HCT116 (cell line): ENCODE results near the gene RUNDC3A. TPM values are rescaled to one million over a fixed set of nuclear protein-coding genes. Genes with fewer than 3 reads are reported as not detected.
A peak's percentile ranks its signal among the peaks of the same experiment; 100 is the strongest.

Experiments
- ATAC-seq: fragments of 200-7000 bp; cut with Tn5 transposase; 2 replicates; pipeline ENCODE4 v1.9.1; 2020; ENCODE audit warnings: mild to moderate bottlenecking, moderate library complexity
- BruUV-seq: library from RNA; stranded (reverse); fragments of 400-500 nt; replicated peaks from 2 replicates; lab custom pipeline; 2021; lab: Mats Ljungman, UMichigan
- CTCF ChIA-PET: fragments of 300-600 bp; sonication (Branson Sonifier 250); formaldehyde crosslinking; loops from one replicate; lab custom pipeline; 2021; ENCODE audit warnings: antibody characterized with exemption; lab: Charles Lee
- POLR2A ChIA-PET: fragments of 300-600, 350-600 bp; sonication (Branson Sonifier 250); formaldehyde crosslinking; loops from one replicate; lab custom pipeline; 2021; ENCODE audit warnings: antibody characterized with exemption; lab: Charles Lee
- RAD21 ChIA-PET, 2 experiments: fragments of 300-600 bp; sonication (Branson Sonifier 250); formaldehyde crosslinking; loops; one replicate each; lab custom pipeline; 2023; ENCODE audit warnings: low total read pairs in 2 of 2; ENCODE audit not compliant: uncharacterized antibody in 2 of 2, unreplicated experiment in 2 of 2, low non-redundant PET in 1 of 2; lab: Charles Lee
- DNase-seq: peaks from one replicate; pipeline ENCODE4 v3.0.0-alpha.2; 2010; ENCODE audit warnings: low read depth, low spot score
- H2AFZ ChIP-seq: fragments of 200-600 bp; shearing (Covaris generic), sonication (generic); 2 replicates; pipeline ENCODE4 v1.6.1; 2017; ENCODE audit warnings: low read depth, mixed run types, mixed read lengths, antibody characterized with exemption, low read length; ENCODE audit not compliant: poor library complexity, severe bottlenecking
- H3K27ac ChIP-seq: 2 replicates; pipeline ENCODE4 v1.5.1; 2012; ENCODE audit warnings: low read depth, low read length
- H3K27me3 ChIP-seq: fragments of 200-600 bp; sonication (generic); 2 replicates; pipeline ENCODE4 v1.6.1; 2016; ENCODE audit warnings: mixed run types, low read length, mixed read lengths; ENCODE audit not compliant: insufficient read depth
- H3K36me3 ChIP-seq, 2 experiments: fragments of 200-500 bp in 1 of 2; fragments of 200-600 bp in 1 of 2; sonication (Bioruptor generic) in 1 of 2; sonication (generic) in 1 of 2; 2 replicates each; pipeline versions ENCODE4 v1.5.1 to v1.6.1; 2014 to 2016; ENCODE audit warnings: low read length in 2 of 2, inconsistent platforms in 1 of 2, mixed read lengths in 1 of 2, mixed run types in 1 of 2; ENCODE audit not compliant: insufficient read depth in 2 of 2, control insufficient read depth in 1 of 2
- H3K4me1 ChIP-seq, 2 experiments: fragments of 200-600 bp in 1 of 2; sonication (generic) in 1 of 2; 2 replicates each; pipeline versions ENCODE4 v1.5.1 to v1.6.1; 2012 to 2017; ENCODE audit warnings: low read length in 2 of 2, inconsistent platforms in 1 of 2, mild to moderate bottlenecking in 1 of 2, mixed read lengths in 1 of 2, mixed run types in 1 of 2, moderate library complexity in 1 of 2; ENCODE audit not compliant: insufficient read depth in 2 of 2, control insufficient read depth in 1 of 2
- H3K4me2 ChIP-seq: fragments of 200-600 bp; sonication (generic); 2 replicates; pipeline ENCODE4 v1.6.1; 2017; ENCODE audit warnings: mixed run types, low read length, mixed read lengths
- H3K4me3 ChIP-seq, 2 experiments: fragments of 200-600 bp in 1 of 2; sonication (generic) in 1 of 2; replicated peaks in 1 of 2; 2 replicates each; pipeline ENCODE4 v1.5.1; 2011 to 2016; ENCODE audit warnings: low read length in 2 of 2, control low read depth in 1 of 2, low read depth in 1 of 2, mild to moderate bottlenecking in 1 of 2, mixed read lengths in 1 of 2, mixed run types in 1 of 2
- H3K79me2 ChIP-seq: fragments of 200-600 bp; sonication (generic); 2 replicates; pipeline ENCODE4 v1.6.1; 2017; ENCODE audit warnings: mild to moderate bottlenecking, mixed run types, low read length, moderate library complexity, mixed read lengths; ENCODE audit not compliant: insufficient read depth
- H3K9ac ChIP-seq: fragments of 200-600 bp; sonication (generic); 2 replicates; pipeline ENCODE4 v1.6.1; 2016; ENCODE audit warnings: low read length, mixed read lengths
- H3K9me2 ChIP-seq: fragments of 200-600 bp; sonication (generic), shearing (Covaris generic); 2 replicates; pipeline ENCODE4 v1.6.1; 2017; ENCODE audit warnings: mixed run types, mild to moderate bottlenecking, moderate library complexity; ENCODE audit not compliant: insufficient read depth
- H3K9me3 ChIP-seq, 2 experiments: fragments of 200-500 bp in 1 of 2; fragments of 200-600 bp in 1 of 2; sonication (Bioruptor generic) in 1 of 2; sonication (generic) in 1 of 2; 2 replicates each; pipeline ENCODE4 v1.6.1; 2014 to 2017; ENCODE audit warnings: low read length in 2 of 2, mixed read lengths in 2 of 2, inconsistent platforms in 1 of 2, low read depth in 1 of 2, mild to moderate bottlenecking in 1 of 2, mixed run types in 1 of 2, moderate library complexity in 1 of 2; ENCODE audit not compliant: control insufficient read depth in 1 of 2, insufficient read depth in 1 of 2
- H4K20me1 ChIP-seq: fragments of 200-600 bp; sonication (generic), shearing (Covaris generic); 2 replicates; pipeline ENCODE4 v1.6.1; 2017; ENCODE audit warnings: mixed run types, mild to moderate bottlenecking, moderate library complexity; ENCODE audit not compliant: insufficient read depth
- CBX3 ChIP-seq: IDR thresholded peaks from 2 replicates; pipeline ENCODE4 v1.6.1; 2012; ENCODE audit warnings: low read depth
- CTCF ChIP-seq, 3 experiments: fragments of 200-600 bp in 1 of 3; sonication (generic) in 1 of 3; IDR thresholded peaks in 2 of 3; conservative IDR thresholded peaks in 1 of 3; 2 replicates each; pipeline ENCODE4 v1.5.1; 2012 to 2017; ENCODE audit warnings: low read depth in 2 of 3, low read length in 2 of 3, antibody characterized with exemption in 1 of 3, borderline replicate concordance in 1 of 3, control low read depth in 1 of 3, mild to moderate bottlenecking in 1 of 3, mixed read lengths in 1 of 3, mixed run types in 1 of 3, moderate library complexity in 1 of 3; ENCODE audit not compliant: insufficient read depth in 1 of 3
- EGR1 ChIP-seq: IDR thresholded peaks from 2 replicates; pipeline ENCODE4 v1.6.1; 2012; ENCODE audit warnings: low read depth
- ELF1 ChIP-seq: IDR thresholded peaks from 2 replicates; pipeline ENCODE4 v1.6.1; 2012; ENCODE audit warnings: low read depth, borderline replicate concordance
- EZH2phosphoT487 ChIP-seq: fragments of 200-600 bp; IDR thresholded peaks from 2 replicates; pipeline ENCODE4 v1.6.1; 2018; ENCODE audit warnings: antibody characterized with exemption, borderline replicate concordance
- MAX ChIP-seq: IDR thresholded peaks from 2 replicates; pipeline ENCODE4 v1.6.1; 2012
- POLR2AphosphoS5 ChIP-seq: IDR thresholded peaks from 2 replicates; pipeline ENCODE4 v1.6.1; 2011; ENCODE audit warnings: mild to moderate bottlenecking, low read depth, low read length, moderate library complexity
- REST ChIP-seq: IDR thresholded peaks from 2 replicates; pipeline ENCODE4 v1.6.1; 2012; ENCODE audit warnings: low read depth
- SP1 ChIP-seq: IDR thresholded peaks from 2 replicates; pipeline ENCODE4 v1.6.1; 2012; ENCODE audit warnings: low read depth
- SRF ChIP-seq: IDR thresholded peaks from 2 replicates; pipeline ENCODE4 v1.6.1; 2012; ENCODE audit warnings: low read depth
- YY1 ChIP-seq: IDR thresholded peaks from 2 replicates; pipeline ENCODE4 v1.6.1; 2011; ENCODE audit warnings: low read length, low read depth, moderate library complexity, mild to moderate bottlenecking; ENCODE audit not compliant: insufficient replicate concordance; ENCODE audit errors: extremely low read depth
- intact Hi-C: fragments of 100-400 bp; cut with micrococcal nuclease; formaldehyde crosslinking; loops from 2 replicates; pipeline ENCODE4 v1.10.0; 2022
- total RNA-seq: library from RNA; stranded (reverse); gene quantifications from one replicate; pipeline ENCODE4 v1.2.1, GENCODE V29; 2021; ENCODE audit not compliant: unreplicated experiment

Gene RUNDC3A
- total RNA-seq, 1 experiment from 2014 or later = 0.61 TPM

DNA sequence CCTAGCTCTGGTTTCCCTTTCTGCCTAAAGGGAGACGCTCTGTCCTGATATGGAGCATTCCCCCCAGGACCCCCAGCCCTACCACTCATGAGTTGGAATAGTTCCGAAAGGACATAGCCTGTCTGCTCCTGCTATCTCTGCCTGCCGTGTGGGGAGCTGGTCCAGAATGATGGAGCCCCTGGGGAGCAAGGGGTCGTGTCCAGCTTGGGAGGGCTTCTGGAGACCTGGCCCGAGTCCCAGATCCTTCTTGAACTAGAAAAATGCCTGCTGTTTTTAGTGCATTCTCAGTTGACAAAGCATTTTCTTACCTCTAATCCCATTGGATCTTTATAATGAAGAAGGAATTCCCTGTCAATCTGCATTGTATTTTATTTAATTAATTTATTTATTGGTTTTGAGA, 27.6 kb downstream of the RUNDC3A start:
- no peak for TF ChIP-seq CBX3
- TF ChIP-seq CTCF (IDR thresholded peaks at IDR 0.05 in 2 of 3, conservative IDR thresholded peaks at IDR 0.05 in 1 of 3; ENCODE audit: borderline replicate concordance in 1 of 3, insufficient read depth in 1 of 3, low read depth in 2 of 3, low read length in 2 of 3) = no peak
- no peak for TF ChIP-seq MAX
- H2AFZ ChIP-seq = no peak overlapping the region
- ChIA-PET CTCF (interaction anchor here (1.1 kb wide), 1 partner anchor 27 kb away, joined by 3 read pairs; the partner anchor contains the start of gene FAM171A2), POLR2A (no interaction called here), RAD21 (no interaction called here)
- no peak overlapping the region for H3K4me3 ChIP-seq
- BruUV-seq = no TSS peak
- H3K27me3 ChIP-seq = no peaks in the 10 kb centered on the region
- H3K79me2 ChIP-seq = no peaks in the 10 kb centered on the region
- intact Hi-C loops = no loop called here
- no peak overlapping the region for H3K9ac ChIP-seq
- no peaks in the 10 kb centered on the region for H3K36me3 ChIP-seq
- no peak for ATAC-seq
- peaks cover 1 to 14% of the 10 kb centered on the region in 2 experiments; a peak in 3 of 4 replicates for H3K4me1 ChIP-seq
- no peaks in the 10 kb centered on the region for H3K9me2 ChIP-seq
- H3K9me3 ChIP-seq = no peaks in the 10 kb centered on the region
- H4K20me1 ChIP-seq = no peaks in the 10 kb centered on the region
- no peak for DNase-seq
- H3K4me2 ChIP-seq = no peak overlapping the region
- H3K27ac ChIP-seq = no peak overlapping the region

DNA sequence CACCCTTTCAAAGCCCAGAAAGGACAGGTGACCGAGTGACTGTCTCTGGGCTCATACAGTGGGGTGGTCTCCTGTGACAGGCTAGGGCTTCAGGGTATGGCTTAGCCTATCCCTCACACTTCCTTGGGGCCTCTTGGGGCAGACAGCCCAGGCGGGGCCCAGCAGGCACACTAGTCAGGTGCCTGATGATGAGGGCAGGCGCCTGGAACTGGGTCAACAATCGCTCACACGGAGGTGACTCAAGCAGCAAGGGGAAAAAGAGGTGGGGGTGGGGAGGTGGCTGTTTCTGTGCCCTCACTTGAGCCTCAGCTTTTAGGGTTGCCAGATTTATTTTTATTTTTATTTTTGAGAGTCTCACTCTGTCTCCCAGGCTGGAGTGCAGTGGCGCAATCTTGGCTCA, 30.3 kb downstream of the RUNDC3A start:
- H3K9me3 ChIP-seq = no peaks in the 10 kb centered on the region
- no peak overlapping the region for H2AFZ ChIP-seq
- ChIA-PET CTCF (no interaction called here), POLR2A (no interaction called here), RAD21 (no interaction called here)
- no peak overlapping the region for H3K27ac ChIP-seq
- H4K20me1 ChIP-seq = no peaks in the 10 kb centered on the region
- H3K9ac ChIP-seq = no peak overlapping the region
- no peak overlapping the region for H3K4me3 ChIP-seq
- H3K9me2 ChIP-seq = no peaks in the 10 kb centered on the region
- H3K79me2 ChIP-seq = no peaks in the 10 kb centered on the region
- intact Hi-C loops = no loop called here
- no peaks in the 10 kb centered on the region for H3K27me3 ChIP-seq
- no peaks in the 10 kb centered on the region for H3K36me3 ChIP-seq
- no peak for DNase-seq
- peak overlapping the region; percentile 43; the same call in 1 of the 2 replicates for H3K4me2 ChIP-seq
- peak; percentile 54; the same call in 1 of the 2 replicates for ATAC-seq
- no TSS peak for BruUV-seq
- peaks cover 0 to 7% of the 10 kb centered on the region in 2 experiments; a peak in 2 of 4 replicates for H3K4me1 ChIP-seq
- TF ChIP-seq SP1 = no peak
- TF ChIP-seq POLR2AphosphoS5 = no peak
- no peak for TF ChIP-seq CTCF (IDR thresholded peaks at IDR 0.05 in 2 of 3, conservative IDR thresholded peaks at IDR 0.05 in 1 of 3; ENCODE audit: borderline replicate concordance in 1 of 3, insufficient read depth in 1 of 3, low read depth in 2 of 3, low read length in 2 of 3)
- no peak for TF ChIP-seq ELF1
- no peak for TF ChIP-seq EGR1
- no peak for TF ChIP-seq YY1
- TF ChIP-seq EZH2phosphoT487 = no peak
- TF ChIP-seq CBX3 = no peak
- TF ChIP-seq REST = no peak
- no peak for TF ChIP-seq SRF
